Fibroblast of skin of scalp (primary cell): ENCODE results near the gene IPO13. TPM values are rescaled to one million over a fixed set of nuclear protein-coding genes. Genes with fewer than 3 reads are reported as not detected.

Source experiments
- DNase-seq: peaks from one replicate; pipeline ENCODE4 v3.0.0-alpha.2; 2013
- polyA plus RNA-seq, 2 experiments: library from polyadenylated mRNA; unstranded; fragments of 120-200 nt; gene quantifications; one replicate each; pipeline ENCODE4 v1.2.1, GENCODE V29; 2013; ENCODE audit not compliant: insufficient read length in 2 of 2

IPO13 gene
- 22.6 TPM for polyA plus RNA-seq (2013, experiment 1 of 2; ENCODE audit: insufficient read length)
- 21.1 TPM for polyA plus RNA-seq (2013, experiment 2 of 2; ENCODE audit: insufficient read length)

GRCh38 chr1:43946236-43947060, at the start of gene IPO13:
IPO13 (plus strand) TSS chr1:43946950; CDS start chr1:43947601, 651 bp downstream.
- DNase-seq: peak; percentile 95

GRCh38 chr1:43898981-43899380, 47.8 kb upstream of the IPO13 start:
- DNase-seq: no peak

- DNase-seq: no peak
These were observed 46.4 kb upstream of the IPO13 start for GRCh38 chr1:43900386-43900785.

GRCh38 chr1:43901196-43901961, 45.4 kb upstream of the IPO13 start:
- DNase-seq: no peak

GRCh38 chr1:43902058-43902831, 44.5 kb upstream of the IPO13 start:
- no peak for DNase-seq

GRCh38 chr1:43904660-43905551, 41.8 kb upstream of the IPO13 start:
- no peak for DNase-seq

GRCh38 chr1:43908226-43908625, 38.5 kb upstream of the IPO13 start:
- DNase-seq: no peak

- no peak for DNase-seq
These were observed 37.9 kb upstream of the IPO13 start for GRCh38 chr1:43908858-43909257.

- DNase-seq: no peak
These were observed 36.4 kb upstream of the IPO13 start for GRCh38 chr1:43910343-43910742.

- DNase-seq: peak; percentile 82
These were observed 34.1 kb upstream of the IPO13 start for GRCh38 chr1:43912607-43913006.

- no peak for DNase-seq
These were observed 33.7 kb upstream of the IPO13 start for GRCh38 chr1:43913051-43913501.

- no peak for DNase-seq
These were observed 32.9 kb upstream of the IPO13 start for GRCh38 chr1:43913666-43914360.

GRCh38 chr1:43914576-43915525, 31.9 kb upstream of the IPO13 start:
- no peak for DNase-seq

- DNase-seq: no peak
These were observed 26.8 kb upstream of the IPO13 start for GRCh38 chr1:43919906-43920305.

- no peak for DNase-seq
These were observed 25.7 kb upstream of the IPO13 start for GRCh38 chr1:43921022-43921421.

- no peak for DNase-seq
These were observed 22.2 kb upstream of the IPO13 start for GRCh38 chr1:43924516-43924915.

GRCh38 chr1:43925846-43926245, 20.9 kb upstream of the IPO13 start:
- DNase-seq: no peak

- DNase-seq: peak; percentile 47
These were observed 16.4 kb upstream of the IPO13 start for GRCh38 chr1:43930168-43930948.

- DNase-seq: no peak
These were observed 15.8 kb upstream of the IPO13 start for GRCh38 chr1:43930949-43931275.
